ENCODE data around the gene OSM.

OSM gene

GRCh38 chr22:30274437-30274812, 7.8 kb upstream of the OSM start:
- no peak for TF ChIP-seq CTCF (IDR thresholded peaks at IDR 0.05; ENCODE audit: low read depth, low read length, missing control alignments)
- DNase-seq (ENCODE audit: low read depth) = no peak
- H3K4me3 ChIP-seq (ENCODE audit: low read depth, low read length) = no peak overlapping the region
- in situ Hi-C loops (cut with HindIII; ENCODE audit: low sequenced_read_pairs) = no loop called here

- DNase-seq (ENCODE audit: low read depth) = no peak
- H3K4me3 ChIP-seq (ENCODE audit: low read depth, low read length) = no peak overlapping the region
- no peak for TF ChIP-seq CTCF (IDR thresholded peaks at IDR 0.05; ENCODE audit: low read depth, low read length, missing control alignments)
- in situ Hi-C loops (cut with HindIII; ENCODE audit: low sequenced_read_pairs) = no loop called here
These were observed 7.2 kb upstream of the OSM start for GRCh38 chr22:30273711-30274436.

GRCh38 chr22:30272781-30273601, 6.3 kb upstream of the OSM start:
- in situ Hi-C loops (cut with HindIII; ENCODE audit: low sequenced_read_pairs) = no loop called here
- no peak for DNase-seq (ENCODE audit: low read depth)
- H3K4me3 ChIP-seq (ENCODE audit: low read depth, low read length) = no peak overlapping the region
- no peak for TF ChIP-seq CTCF (IDR thresholded peaks at IDR 0.05; ENCODE audit: low read depth, low read length, missing control alignments)

- in situ Hi-C loops (cut with HindIII; ENCODE audit: low sequenced_read_pairs) = no loop called here
- DNase-seq (ENCODE audit: low read depth) = no peak
- H3K4me3 ChIP-seq (ENCODE audit: low read depth, low read length) = no peak overlapping the region
- TF ChIP-seq CTCF (IDR thresholded peaks at IDR 0.05; ENCODE audit: low read depth, low read length, missing control alignments) = no peak
These were observed 4.2 kb upstream of the OSM start for GRCh38 chr22:30270832-30271231.

GRCh38 chr22:30268331-30268730, 1.7 kb upstream of the OSM start:
- in situ Hi-C loops (cut with HindIII; ENCODE audit: low sequenced_read_pairs) = no loop called here
- H3K4me3 ChIP-seq (ENCODE audit: low read depth, low read length) = no peak overlapping the region
- no peak for DNase-seq (ENCODE audit: low read depth)
- TF ChIP-seq CTCF (IDR thresholded peaks at IDR 0.05; ENCODE audit: low read depth, low read length, missing control alignments) = no peak

GRCh38 chr22:30267382-30268302, 991 bp upstream of the OSM start:
- no peak for DNase-seq (ENCODE audit: low read depth)
- H3K4me3 ChIP-seq (ENCODE audit: low read depth, low read length) = no peak overlapping the region
- no peak for TF ChIP-seq CTCF (IDR thresholded peaks at IDR 0.05; ENCODE audit: low read depth, low read length, missing control alignments)
- in situ Hi-C loops (cut with HindIII; ENCODE audit: low sequenced_read_pairs) = no loop called here
